ENCODE measurements around the gene FLOT1. TPM values are rescaled to one million over a fixed set of nuclear protein-coding genes. Genes with fewer than 3 reads are reported as not detected.

Gene FLOT1
- total RNA-seq, 1 donor from 2014 or later = 20.0 TPM

GRCh38 chr6:30744054-30744805 is 1.7 kb upstream of the FLOT1 start, which contains the start of gene IER3:
TSS of gene IER3 (minus strand) at chr6:30744547. CDS start at chr6:30744518, 29 bp downstream.
- Histone ChIP-seq H3K36me3 (ENCODE audit: control insufficient read depth, insufficient read depth, low read length) (peaks cover 7% of the 10 kb centered on the region), H3K4me3 (ENCODE audit: low read depth, low read length) (peak within 1 kb of the TSS; percentile 89), H3K27me3 (ENCODE audit: control insufficient read depth, insufficient read depth, low read length) (no peaks in the 10 kb centered on the region)
- FAIRE-seq (no peak), DNase-seq (ENCODE audit: low read depth) (peak; percentile 95)
- TF ChIP-seq, protein P1, sequence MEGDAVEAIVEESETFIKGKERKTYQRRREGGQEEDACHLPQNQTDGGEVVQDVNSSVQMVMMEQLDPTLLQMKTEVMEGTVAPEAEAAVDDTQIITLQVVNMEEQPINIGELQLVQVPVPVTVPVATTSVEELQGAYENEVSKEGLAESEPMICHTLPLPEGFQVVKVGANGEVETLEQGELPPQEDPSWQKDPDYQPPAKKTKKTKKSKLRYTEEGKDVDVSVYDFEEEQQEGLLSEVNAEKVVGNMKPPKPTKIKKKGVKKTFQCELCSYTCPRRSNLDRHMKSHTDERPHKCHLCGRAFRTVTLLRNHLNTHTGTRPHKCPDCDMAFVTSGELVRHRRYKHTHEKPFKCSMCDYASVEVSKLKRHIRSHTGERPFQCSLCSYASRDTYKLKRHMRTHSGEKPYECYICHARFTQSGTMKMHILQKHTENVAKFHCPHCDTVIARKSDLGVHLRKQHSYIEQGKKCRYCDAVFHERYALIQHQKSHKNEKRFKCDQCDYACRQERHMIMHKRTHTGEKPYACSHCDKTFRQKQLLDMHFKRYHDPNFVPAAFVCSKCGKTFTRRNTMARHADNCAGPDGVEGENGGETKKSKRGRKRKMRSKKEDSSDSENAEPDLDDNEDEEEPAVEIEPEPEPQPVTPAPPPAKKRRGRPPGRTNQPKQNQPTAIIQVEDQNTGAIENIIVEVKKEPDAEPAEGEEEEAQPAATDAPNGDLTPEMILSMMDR (IDR thresholded peaks at IDR 0.05; ENCODE audit: insufficient read depth, low read length, severe bottlenecking) = peak; percentile 71

- Histone ChIP-seq H3K27me3 (ENCODE audit: control insufficient read depth, insufficient read depth, low read length) (no peaks in the 10 kb centered on the region), H3K4me3 (ENCODE audit: low read depth, low read length) (peak overlapping the region; percentile 89), H3K36me3 (ENCODE audit: control insufficient read depth, insufficient read depth, low read length) (peaks cover 7% of the 10 kb centered on the region)
- FAIRE-seq = no peak
- TF ChIP-seq, protein P1 (IDR thresholded peaks at IDR 0.05; ENCODE audit: insufficient read depth, low read length, severe bottlenecking) = no peak
- DNase-seq (ENCODE audit: low read depth) = no peak
Observed at GRCh38 chr6:30743099-30744053, 889 bp upstream of the FLOT1 start.

- no peaks in the 10 kb centered on the region for H3K27me3 ChIP-seq (ENCODE audit: control insufficient read depth, insufficient read depth, low read length)
- DNase-seq (ENCODE audit: low read depth) (no peak), FAIRE-seq (no peak)
- peak overlapping the region; percentile 35 for H3K4me3 ChIP-seq (ENCODE audit: low read depth, low read length)
- peaks cover 7% of the 10 kb centered on the region for H3K36me3 ChIP-seq (ENCODE audit: control insufficient read depth, insufficient read depth, low read length)
- TF ChIP-seq, protein P1 (IDR thresholded peaks at IDR 0.05; ENCODE audit: insufficient read depth, low read length, severe bottlenecking) = no peak
Observed at GRCh38 chr6:30741789-30742315, 635 bp downstream of the FLOT1 start.

DNA sequence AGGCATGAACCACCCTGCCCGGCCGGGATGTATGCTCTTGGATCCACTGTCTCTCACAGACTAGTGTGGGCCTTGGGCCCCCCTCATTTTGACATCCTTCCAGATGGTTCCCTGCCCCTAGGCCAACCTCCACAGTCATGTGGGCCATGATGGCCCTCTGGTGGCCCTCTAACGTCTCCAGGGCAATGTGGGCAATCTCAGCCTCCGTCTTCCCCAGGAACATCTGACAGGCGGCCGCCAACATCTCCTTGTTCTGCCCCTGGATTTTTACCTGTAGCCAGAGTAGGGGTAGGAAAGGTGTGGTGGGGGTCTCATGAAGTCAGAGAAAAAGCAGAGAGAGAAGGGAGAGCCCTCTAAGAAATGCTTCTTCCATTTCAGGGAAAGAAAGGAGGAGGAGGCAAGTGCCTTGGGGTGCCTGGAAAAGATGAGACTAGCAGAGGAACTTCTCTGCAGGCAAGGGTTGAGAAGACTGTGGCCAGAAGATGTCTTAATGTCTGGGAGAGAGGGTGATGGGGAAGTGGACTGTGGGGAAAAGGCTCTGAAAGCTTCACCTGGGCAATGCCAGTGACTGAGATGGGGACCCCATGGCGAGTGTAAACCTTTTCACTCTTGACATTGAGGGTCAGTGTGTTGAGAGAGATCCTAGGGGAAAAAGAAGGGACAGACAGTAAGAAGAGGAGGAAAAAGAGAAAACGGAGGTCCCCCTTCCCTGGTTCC is 1.3 kb downstream of the FLOT1 start:
- no peaks in the 10 kb centered on the region for H3K27me3 ChIP-seq (ENCODE audit: control insufficient read depth, insufficient read depth, low read length)
- H3K36me3 ChIP-seq (ENCODE audit: control insufficient read depth, insufficient read depth, low read length) = peaks cover 9% of the 10 kb centered on the region
- no peak for FAIRE-seq
- peak; percentile 30 for DNase-seq (ENCODE audit: low read depth)
- H3K4me3 ChIP-seq (ENCODE audit: low read depth, low read length) = no peak overlapping the region
- TF ChIP-seq, protein P1 (IDR thresholded peaks at IDR 0.05; ENCODE audit: insufficient read depth, low read length, severe bottlenecking) = no peak

DNA sequence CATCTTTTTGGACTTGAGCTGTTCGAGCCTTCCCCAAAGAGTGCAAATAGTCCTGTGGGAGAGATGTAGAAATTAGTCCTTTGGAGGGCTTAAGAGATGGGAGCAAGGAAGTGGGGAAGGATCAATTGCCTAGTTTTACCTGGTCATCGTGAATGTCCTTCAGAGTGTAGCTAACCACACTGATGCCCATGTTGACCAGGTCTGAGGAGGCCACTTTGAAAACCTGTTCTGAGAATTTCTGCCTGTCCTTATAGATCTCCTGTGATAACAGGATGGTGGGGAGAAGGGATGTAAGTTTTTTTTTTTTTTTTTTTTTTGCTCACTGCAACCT is 2.0 kb downstream of the FLOT1 start:
- FAIRE-seq (no peak), DNase-seq (ENCODE audit: low read depth) (no peak)
- TF ChIP-seq, protein P1 (IDR thresholded peaks at IDR 0.05; ENCODE audit: insufficient read depth, low read length, severe bottlenecking) = no peak
- H3K36me3 ChIP-seq (ENCODE audit: control insufficient read depth, insufficient read depth, low read length) = peaks cover 9% of the 10 kb centered on the region
- H3K27me3 ChIP-seq (ENCODE audit: control insufficient read depth, insufficient read depth, low read length) = no peaks in the 10 kb centered on the region
- no peak overlapping the region for H3K4me3 ChIP-seq (ENCODE audit: low read depth, low read length)

Measured in bronchial epithelial cell (primary cell).